ENCODE data around the gene DPH6.
A peak's percentile ranks its signal among the peaks of the same experiment; 100 is the strongest.
"Not testable (repeated sequence)": the region's sequence is repeated elsewhere in the genome, so short reads cannot be mapped to it uniquely, and the experiment has no call there.

DPH6 gene

GRCh38 chr15:35437157-35437556, 108.8 kb downstream of the DPH6 start:
- DNase-seq (ENCODE audit: low read depth, low spot score) = no peak

DNA sequence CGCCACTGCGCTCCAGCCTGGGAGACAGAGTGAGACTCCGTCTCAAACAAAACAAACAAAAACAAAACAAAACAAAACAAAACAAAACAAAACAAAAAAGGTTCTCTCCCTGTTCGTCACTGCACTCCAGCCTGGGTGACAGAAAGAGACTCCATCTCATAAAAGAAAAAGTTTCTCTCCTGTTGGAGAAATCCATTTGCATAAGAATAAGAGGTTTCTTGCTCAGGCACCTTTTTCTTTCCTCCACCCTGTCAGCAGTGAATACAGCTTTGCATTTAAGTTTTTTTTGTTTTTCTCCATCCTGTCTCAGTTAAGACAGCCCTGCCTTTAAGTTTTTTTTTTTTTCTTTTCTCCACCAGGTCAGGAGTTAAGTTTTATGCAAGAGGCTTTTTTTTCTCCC, 109.5 kb downstream of the DPH6 start:
- no peak for DNase-seq (ENCODE audit: low read depth, low spot score)

- no peak for DNase-seq (ENCODE audit: low read depth, low spot score)
Measured at GRCh38 chr15:35431281-35431680, 114.7 kb downstream of the DPH6 start.

DNA sequence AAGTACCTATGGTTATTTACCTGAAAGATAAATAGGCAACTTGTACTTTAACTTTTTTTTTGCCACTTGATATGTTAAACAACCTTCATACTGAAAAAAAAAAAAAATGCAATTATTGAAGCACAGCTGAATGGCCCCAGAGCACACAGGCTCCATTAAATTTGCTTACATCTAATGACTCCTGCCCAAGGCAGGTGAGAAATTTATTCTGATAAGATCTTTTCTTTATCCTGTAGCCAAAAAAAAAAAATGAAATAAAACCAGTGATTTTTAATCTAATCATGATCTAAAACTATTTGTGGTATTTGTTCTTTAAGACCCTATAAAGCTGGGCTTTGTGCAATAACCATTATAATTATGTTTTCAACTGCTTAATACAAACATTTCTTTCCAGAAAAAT, 115.7 kb downstream of the DPH6 start:
- no peak for DNase-seq (ENCODE audit: low read depth, low spot score)

DNA sequence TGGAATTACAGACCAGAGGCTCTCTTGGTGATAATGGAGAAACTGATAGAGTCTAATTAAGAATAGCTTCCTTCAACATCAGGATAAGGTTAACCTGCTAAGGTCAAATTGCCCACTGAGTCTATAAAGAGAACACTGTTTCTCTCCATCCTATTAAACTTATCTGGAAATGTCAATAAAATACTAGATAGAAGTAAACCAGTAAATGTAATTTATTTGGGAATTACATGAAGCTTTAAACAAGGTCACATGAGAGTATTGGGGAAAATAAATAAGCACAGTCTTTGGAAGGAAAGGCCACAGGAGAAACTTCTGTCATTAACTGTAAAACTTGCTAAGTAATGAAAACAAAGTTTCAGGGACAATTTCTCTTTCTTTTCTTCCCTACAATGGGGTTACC, 118.5 kb downstream of the DPH6 start:
- no peak for DNase-seq (ENCODE audit: low read depth, low spot score)

- peak; percentile 70 for DNase-seq (ENCODE audit: low read depth, low spot score)
Measured at GRCh38 chr15:35427091-35427490, 118.9 kb downstream of the DPH6 start.

- no peak for DNase-seq (ENCODE audit: low read depth, low spot score)
Measured at GRCh38 chr15:35410775-35411174, 135.2 kb downstream of the DPH6 start.

- no peak for DNase-seq (ENCODE audit: low read depth, low spot score)
Measured at GRCh38 chr15:35399901-35400300, 146.1 kb downstream of the DPH6 start.

- DNase-seq (ENCODE audit: low read depth, low spot score) = no peak
Measured at GRCh38 chr15:35397027-35397426, 148.9 kb downstream of the DPH6 start.

DNA sequence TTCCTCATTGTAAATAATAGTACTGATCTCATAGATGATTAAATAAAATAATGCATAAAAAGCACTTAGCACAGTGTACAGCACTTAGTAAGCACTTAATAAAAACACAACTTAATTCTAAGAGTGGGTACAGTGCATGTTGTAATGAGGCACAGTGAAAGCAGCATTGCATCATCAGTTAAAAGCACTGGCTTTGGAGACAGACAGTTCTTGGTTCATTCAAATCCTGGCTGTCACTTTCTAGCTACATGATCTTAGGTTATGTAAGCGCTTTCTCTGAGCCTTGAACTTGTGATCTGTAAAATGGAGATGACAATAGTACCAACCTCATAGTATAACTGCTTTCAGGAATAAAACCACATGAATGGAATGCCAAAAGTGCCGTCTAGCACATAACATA, 151.5 kb downstream of the DPH6 start:
- no peak for DNase-seq (ENCODE audit: low read depth, low spot score)

- DNase-seq (ENCODE audit: low read depth, low spot score) = no peak
Measured at GRCh38 chr15:35393398-35393797, 152.6 kb downstream of the DPH6 start.

DNA sequence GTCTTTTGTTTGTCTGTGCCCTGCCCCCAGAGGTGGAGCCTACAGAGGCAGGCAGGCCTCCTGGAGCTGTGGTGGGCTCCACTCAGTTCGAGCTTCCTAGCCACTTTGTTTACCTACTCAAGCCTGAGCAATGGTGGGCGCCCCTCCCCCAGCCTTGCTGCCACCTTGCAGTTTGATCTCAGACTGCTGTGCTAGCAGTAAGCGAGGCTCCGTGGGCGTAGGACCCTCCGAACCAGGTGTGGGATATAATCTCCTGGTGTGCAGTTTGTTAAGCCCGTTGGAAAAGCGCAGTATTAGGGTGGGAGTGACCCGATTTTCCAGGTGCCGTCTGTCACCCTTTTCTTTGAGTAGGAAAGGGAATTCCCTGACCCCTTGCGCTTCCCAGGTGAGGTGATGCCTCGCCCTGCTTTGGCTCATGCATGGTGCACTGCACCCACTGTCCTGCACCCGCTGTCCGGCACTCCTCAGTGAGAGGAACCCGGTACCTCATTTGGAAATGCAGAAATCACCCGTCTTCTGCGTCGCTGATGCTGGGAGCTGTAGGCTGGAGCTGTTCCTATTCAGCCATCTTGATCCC, 154.5 kb downstream of the DPH6 start:
- DNase-seq (ENCODE audit: low read depth, low spot score) = not testable (repeated sequence)

- no peak for DNase-seq (ENCODE audit: low read depth, low spot score)
Measured at GRCh38 chr15:35383506-35383905, 162.5 kb downstream of the DPH6 start.

- no peak for DNase-seq (ENCODE audit: low read depth, low spot score)
Measured at GRCh38 chr15:35381328-35381727, 164.6 kb downstream of the DPH6 start.

GRCh38 chr15:35379972-35380371, 166.0 kb downstream of the DPH6 start:
- DNase-seq (ENCODE audit: low read depth, low spot score) = no peak

GRCh38 chr15:35378454-35378853, 167.5 kb downstream of the DPH6 start:
- not testable (repeated sequence) for DNase-seq (ENCODE audit: low read depth, low spot score)

DNA sequence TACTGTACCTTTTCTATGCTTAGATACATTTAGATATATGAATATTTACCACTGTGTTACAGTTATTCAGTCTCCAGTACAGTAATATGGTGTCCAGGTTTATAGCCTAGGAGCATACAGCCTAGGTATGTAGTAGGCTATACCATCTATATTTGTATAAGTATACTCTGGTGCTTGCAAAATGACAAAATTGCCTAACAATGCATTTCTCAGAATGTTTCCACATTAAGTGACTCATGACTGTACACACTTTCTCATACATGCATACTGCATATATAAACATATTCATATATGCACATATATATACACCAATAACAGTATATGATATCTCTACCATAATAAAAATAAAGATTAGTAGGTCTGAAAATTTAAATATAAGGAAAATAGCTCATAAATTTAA, 169.3 kb downstream of the DPH6 start:
- DNase-seq (ENCODE audit: low read depth, low spot score) = no peak

DNA sequence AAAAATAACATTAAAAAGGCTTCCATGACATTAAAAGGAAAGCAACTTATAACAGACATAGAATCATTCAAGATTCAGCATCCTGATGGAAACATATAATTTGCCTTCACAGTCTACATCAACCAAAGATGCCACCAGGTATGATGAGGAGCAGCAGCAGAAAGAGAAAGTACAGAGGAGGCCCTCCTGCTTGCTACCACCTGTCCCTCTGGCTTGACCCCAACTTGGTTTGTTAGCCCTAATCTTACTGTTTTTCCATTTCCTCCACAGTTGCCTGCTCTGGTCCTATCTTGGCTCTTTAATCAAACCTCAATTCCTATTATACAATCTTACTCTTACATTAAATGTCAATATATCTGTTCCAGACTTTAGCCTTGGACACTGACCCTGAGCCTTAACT, 171.3 kb downstream of the DPH6 start:
- no peak for DNase-seq (ENCODE audit: low read depth, low spot score)

GRCh38 chr15:35362195-35362829, 183.7 kb downstream of the DPH6 start:
- peak; percentile 84 for DNase-seq (ENCODE audit: low read depth, low spot score)

DNA sequence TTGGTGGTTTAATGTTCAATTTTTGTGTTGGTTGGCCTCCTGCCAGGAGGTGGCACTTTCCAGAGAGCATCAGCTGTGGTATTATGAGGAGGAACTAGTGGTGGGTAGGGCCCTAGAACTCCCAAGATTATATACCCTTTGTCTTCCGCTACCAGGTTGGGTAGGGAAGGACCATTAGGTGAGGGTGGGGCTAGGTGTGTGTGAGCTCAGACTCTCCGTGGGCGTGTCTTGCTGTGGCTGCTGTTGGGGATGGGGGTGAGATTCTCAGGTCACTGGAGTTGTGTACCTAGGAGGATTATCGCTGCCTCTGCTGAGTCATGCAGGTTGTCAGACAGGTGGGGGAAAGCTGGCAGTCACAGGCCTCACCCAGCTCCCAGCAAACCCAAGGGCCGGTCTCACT, 187.1 kb downstream of the DPH6 start:
- no peak for DNase-seq (ENCODE audit: low read depth, low spot score)

DNA sequence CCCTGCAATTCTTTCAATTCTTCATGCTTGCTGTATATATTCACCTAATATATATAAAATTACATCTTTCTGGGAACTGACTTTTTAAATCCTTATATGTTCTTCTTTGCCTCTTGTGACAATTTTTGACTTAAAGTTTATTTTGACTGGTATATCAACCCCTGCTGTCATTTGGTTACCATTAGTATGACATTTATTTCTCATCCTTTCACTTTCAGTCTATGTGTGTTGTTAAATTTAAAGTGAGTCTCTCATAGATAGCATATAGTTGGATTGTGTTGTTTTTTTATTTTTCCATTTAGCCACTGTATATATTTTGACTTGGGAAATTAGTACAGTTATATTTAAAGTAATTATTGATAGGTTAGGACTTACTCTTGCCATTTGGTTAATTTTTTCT, 194.9 kb downstream of the DPH6 start:
- DNase-seq (ENCODE audit: low read depth, low spot score) = no peak

- no peak for DNase-seq (ENCODE audit: low read depth, low spot score)
Measured at GRCh38 chr15:35349916-35350315, 196.0 kb downstream of the DPH6 start.

- DNase-seq (ENCODE audit: low read depth, low spot score) = no peak
Measured at GRCh38 chr15:35330916-35331315, 215.0 kb downstream of the DPH6 start.

All from astrocyte of the hippocampus (primary cell).